GM12878 (cell line): ENCODE results near the gene FANCG. TPM values are rescaled to one million over a fixed set of nuclear protein-coding genes. Genes with fewer than 3 reads are reported as not detected.

Experiments used
- ATAC-seq: fragments of 200-7000 bp; cut with Tn5 transposase; 3 replicates; pipeline ENCODE4 v1.9.1; 2020; ENCODE audit warnings: mild to moderate bottlenecking, moderate library complexity
- BruUV-seq: library from RNA; stranded (reverse); fragments of 400-500 nt; replicated peaks from 2 replicates; lab custom pipeline; 2021; lab: Mats Ljungman, UMichigan
- CTCF ChIA-PET: fragments of 300-600 bp; sonication (Branson Sonifier 250); formaldehyde crosslinking; extraction: SDS; loops from one replicate; lab custom pipeline; 2021; ENCODE audit warnings: inconsistent platforms; lab: Yijun Ruan, JAX
- POLR2A ChIA-PET: fragments of 350-600 bp; formaldehyde crosslinking; extraction: SDS; loops from one replicate; lab custom pipeline; 2021; ENCODE audit warnings: inconsistent platforms; lab: Charles Lee
- RAD21 ChIA-PET: fragments of 300-600 bp; sonication (Branson Sonifier 250); formaldehyde crosslinking; loops from one replicate; lab custom pipeline; 2023; ENCODE audit warnings: antibody characterized with exemption; ENCODE audit not compliant: unreplicated experiment; lab: Charles Lee
- SMC1A ChIA-PET: fragments of 300-600 bp; sonication (Branson Sonifier 250); formaldehyde crosslinking; loops from one replicate; lab custom pipeline; 2023; ENCODE audit not compliant: unreplicated experiment, uncharacterized antibody; lab: Charles Lee
- DNase-seq: peaks from one replicate; pipeline ENCODE4 v3.0.0-alpha.2; 2011; ENCODE audit warnings: low read depth, low spot score
- FAIRE-seq: peaks from 3 replicates; lab custom pipeline; 2011; peaks lifted over from hg19 to GRCh38; lab: Jason Lieb, UNC
- H2AFZ ChIP-seq: 2 replicates; pipeline ENCODE4 v1.6.0; 2011; ENCODE audit warnings: low read depth, low read length, control low read depth; ENCODE audit not compliant: control insufficient read depth
- H3K27ac ChIP-seq: 2 replicates; pipeline ENCODE4 v1.5.1; 2011; ENCODE audit warnings: control low read depth; ENCODE audit not compliant: control insufficient read depth, insufficient read depth
- H3K27me3 ChIP-seq, 2 experiments: replicated peaks in 1 of 2; 2 replicates each; pipeline versions ENCODE4 v1.6.0 to v1.6.1; 2011; ENCODE audit warnings: low read length in 1 of 2; ENCODE audit not compliant: control insufficient read depth in 2 of 2, insufficient read depth in 2 of 2
- H3K36me3 ChIP-seq, 2 experiments: 2 replicates each; pipeline ENCODE4 v1.5.1; 2011; ENCODE audit warnings: low read length in 1 of 2; ENCODE audit not compliant: control insufficient read depth in 2 of 2, insufficient read depth in 2 of 2
- H3K4me1 ChIP-seq: 2 replicates; pipeline ENCODE4 v1.6.1; 2011; ENCODE audit warnings: mild to moderate bottlenecking, low read length, moderate library complexity, mixed read lengths; ENCODE audit not compliant: control insufficient read depth, insufficient read depth
- H3K4me2 ChIP-seq: 2 replicates; pipeline ENCODE4 v1.6.0; 2011; ENCODE audit warnings: control low read depth; ENCODE audit not compliant: control insufficient read depth, insufficient read depth
- H3K4me3 ChIP-seq: fragments of 200-600 bp; sonication (generic); 2 replicates; pipeline ENCODE4 v1.5.1; 2016
- H3K79me2 ChIP-seq: 2 replicates; pipeline ENCODE4 v1.6.0; 2011; ENCODE audit warnings: low read length; ENCODE audit not compliant: control insufficient read depth, insufficient read depth
- H3K9ac ChIP-seq: 2 replicates; pipeline ENCODE4 v1.8.0; 2011; ENCODE audit warnings: low read length, control low read depth, mixed read lengths; ENCODE audit not compliant: control insufficient read depth, insufficient read depth
- H3K9me3 ChIP-seq: replicated peaks from 3 replicates; pipeline ENCODE4 v1.5.1; 2011; ENCODE audit warnings: mild to moderate bottlenecking, low read length; ENCODE audit not compliant: control insufficient read depth, insufficient read depth
- H4K20me1 ChIP-seq: 2 replicates; pipeline ENCODE4 v1.6.0; 2011; ENCODE audit not compliant: control insufficient read depth, insufficient read depth
- BMI1 ChIP-seq: fragments of 450-650 bp; IDR thresholded peaks from 2 replicates; pipeline ENCODE4 v1.6.1; 2016; ENCODE audit warnings: mild to moderate bottlenecking, moderate library complexity, borderline replicate concordance
- CHD1 ChIP-seq: IDR thresholded peaks from 2 replicates; pipeline ENCODE4 v1.6.1; 2012; ENCODE audit warnings: low read depth, low read length, improper control_type of control experiment
- GABPA ChIP-seq: IDR thresholded peaks from 2 replicates; pipeline ENCODE4 v1.6.1; 2014; ENCODE audit warnings: antibody characterized with exemption, low read depth, mild to moderate bottlenecking, inconsistent platforms
- IKZF2 ChIP-seq, 2 experiments: fragments of 450-650 bp; IDR thresholded peaks; 2 replicates each; pipeline ENCODE4 v1.6.1; 2017; ENCODE audit warnings: mild to moderate bottlenecking in 2 of 2, moderate library complexity in 2 of 2
- NKRF ChIP-seq: fragments of 450-650 bp; conservative IDR thresholded peaks from 2 replicates; pipeline ENCODE4 v1.6.1; 2017; ENCODE audit warnings: mild to moderate bottlenecking, moderate library complexity
- POLR2AphosphoS2 ChIP-seq: IDR thresholded peaks from 2 replicates; pipeline ENCODE4 v1.6.1; 2011; ENCODE audit warnings: low read depth, mild to moderate bottlenecking, low read length, improper control_type of control experiment, moderate library complexity
- WGBS: methylation state at CpG from one replicate; pipeline ENCODE4 v1.1.6; 2016; ENCODE audit warnings: low lambda C conversion rate; ENCODE audit not compliant: insufficient replicate concordance, insufficient coverage; ENCODE audit errors: missing lambda C conversion rate; 5-methylcytosine and 5-hydroxymethylcytosine counted together
- in situ Hi-C: fragments of 300-500 bp; cut with MboI; formaldehyde crosslinking; loops from 9 replicates; pipeline ENCODE4 v1.14.3; 2018; ENCODE audit warnings: mixed read lengths
- intact Hi-C: fragments of 100-400 bp; cut with micrococcal nuclease; formaldehyde crosslinking; loops from one replicate; pipeline ENCODE4 v1.14.2; 2022; ENCODE audit not compliant: unreplicated experiment
- polyA plus RNA-seq, 11 experiments: library from polyadenylated mRNA; depleted of rRNA in 4 of 11; unstranded in 6 of 11; stranded (reverse) in 5 of 11; fragments of >200 nt; fragmentation: Nextera tagmentation in 4 of 11; fragmentation: Illumina TruSeq in 1 of 11; extraction: Ambion mirVana in 4 of 11; extraction: Trizol in 1 of 11; gene quantifications; 1 replicate in 1 of 11; 2 replicates in 10 of 11; pipeline versions ENCODE4 v1.2.1 to v1.2.3, GENCODE V29; 2011 to 2016; ENCODE audit warnings: inconsistent platforms in 2 of 11, missing spikeins in 2 of 11, low read depth in 1 of 11
- total RNA-seq, 4 experiments: library from RNA; depleted of rRNA in 3 of 4; stranded (reverse); fragments of >200 nt in 3 of 4; fragmentation: Illumina TruSeq in 1 of 4; extraction: Trizol in 1 of 4; gene quantifications; 2 replicates each; pipeline versions ENCODE4 v1.2.1 to v1.2.3, GENCODE V29; 2013 to 2021
- TF ChIP-seq, protein P1 (sequence below): fragments of 450-650 bp; IDR thresholded peaks from 2 replicates; pipeline ENCODE4 v1.6.1; 2017; ENCODE audit warnings: mild to moderate bottlenecking, moderate library complexity

The FANCG gene
- total and polyA plus RNA-seq, 10 of the 15 experiments (the other 5 are each of a cell fraction or from before 2014, with no cell fraction given): 16.4 to 78.7 (median 45.4) TPM

- TF ChIP-seq, protein P1, sequence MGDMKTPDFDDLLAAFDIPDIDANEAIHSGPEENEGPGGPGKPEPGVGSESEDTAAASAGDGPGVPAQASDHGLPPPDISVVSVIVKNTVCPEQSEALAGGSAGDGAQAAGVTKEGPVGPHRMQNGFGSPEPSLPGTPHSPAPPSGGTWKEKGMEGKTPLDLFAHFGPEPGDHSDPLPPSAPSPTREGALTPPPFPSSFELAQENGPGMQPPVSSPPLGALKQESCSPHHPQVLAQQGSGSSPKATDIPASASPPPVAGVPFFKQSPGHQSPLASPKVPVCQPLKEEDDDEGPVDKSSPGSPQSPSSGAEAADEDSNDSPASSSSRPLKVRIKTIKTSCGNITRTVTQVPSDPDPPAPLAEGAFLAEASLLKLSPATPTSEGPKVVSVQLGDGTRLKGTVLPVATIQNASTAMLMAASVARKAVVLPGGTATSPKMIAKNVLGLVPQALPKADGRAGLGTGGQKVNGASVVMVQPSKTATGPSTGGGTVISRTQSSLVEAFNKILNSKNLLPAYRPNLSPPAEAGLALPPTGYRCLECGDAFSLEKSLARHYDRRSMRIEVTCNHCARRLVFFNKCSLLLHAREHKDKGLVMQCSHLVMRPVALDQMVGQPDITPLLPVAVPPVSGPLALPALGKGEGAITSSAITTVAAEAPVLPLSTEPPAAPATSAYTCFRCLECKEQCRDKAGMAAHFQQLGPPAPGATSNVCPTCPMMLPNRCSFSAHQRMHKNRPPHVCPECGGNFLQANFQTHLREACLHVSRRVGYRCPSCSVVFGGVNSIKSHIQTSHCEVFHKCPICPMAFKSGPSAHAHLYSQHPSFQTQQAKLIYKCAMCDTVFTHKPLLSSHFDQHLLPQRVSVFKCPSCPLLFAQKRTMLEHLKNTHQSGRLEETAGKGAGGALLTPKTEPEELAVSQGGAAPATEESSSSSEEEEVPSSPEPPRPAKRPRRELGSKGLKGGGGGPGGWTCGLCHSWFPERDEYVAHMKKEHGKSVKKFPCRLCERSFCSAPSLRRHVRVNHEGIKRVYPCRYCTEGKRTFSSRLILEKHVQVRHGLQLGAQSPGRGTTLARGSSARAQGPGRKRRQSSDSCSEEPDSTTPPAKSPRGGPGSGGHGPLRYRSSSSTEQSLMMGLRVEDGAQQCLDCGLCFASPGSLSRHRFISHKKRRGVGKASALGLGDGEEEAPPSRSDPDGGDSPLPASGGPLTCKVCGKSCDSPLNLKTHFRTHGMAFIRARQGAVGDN: no peak
- TF ChIP-seq CHD1: no peak
- TF ChIP-seq NKRF: no peak
These were observed 51.9 kb downstream of the FANCG start (continued) for GRCh38 chr9:35027860-35028259.

- 95% methylated on average over 1 of the region's 1 CpG for WGBS
- TF ChIP-seq BMI1 (no peak), POLR2AphosphoS2 (no peak), GABPA (no peak), IKZF2 (IDR thresholded peaks at IDR 0.05) (no peak)
- ATAC-seq (no peak), DNase-seq (no peak), FAIRE-seq (no peak)
- Histone ChIP-seq H3K9me3 (no peaks in the 10 kb centered on the region; the same call in 2 of the 3 replicates), H3K9ac (no peak overlapping the region), H3K4me1 (peaks cover 4% of the 10 kb centered on the region; the same call in 1 of the 2 replicates), H3K79me2 (no peaks in the 10 kb centered on the region), H2AFZ (no peak overlapping the region), H3K27me3 (no peaks in the 10 kb centered on the region), H3K4me2 (no peak overlapping the region), H3K4me3 (no peak overlapping the region), H3K36me3 (no peaks in the 10 kb centered on the region), H3K27ac (no peak overlapping the region), H4K20me1 (no peaks in the 10 kb centered on the region)
- in situ Hi-C loops: no loop called here
- POLR2A ChIA-PET: no interaction called here
- CTCF ChIA-PET: interaction anchor here (0.9 to 7.2 kb wide), 4 partner anchors 24 to 159 kb away, joined by 3 to 39 read pairs (median 6); no protein-coding TSS in a partner anchor
- BruUV-seq: no TSS peak
- SMC1A ChIA-PET: interaction anchor here (1.3 kb wide), 1 partner anchor 24 kb away, joined by 7 read pairs; no protein-coding TSS in a partner anchor
- intact Hi-C loops: no loop called here
- RAD21 ChIA-PET: no interaction called here
These were observed 52.4 kb downstream of the FANCG start for GRCh38 chr9:35027374-35027773.
